Right lobe of liver (tissue), 6 donors: Measurements from ENCODE around the gene NTM. TPM values are rescaled to one million over a fixed set of nuclear protein-coding genes. Genes with fewer than 3 reads are reported as not detected.

Experiments used
- ATAC-seq, 4 donors: fragments of 200-7000 bp; cut with Tn5 transposase; one replicate each; pipeline ENCODE4 v1.9.1; 2020; ENCODE audit warnings: mild to moderate bottlenecking in 4 of 4, moderate library complexity in 4 of 4
- DNase-seq, 3 donors: peaks; one replicate each; pipeline ENCODE4 v3.0.0-alpha.2; 2020
- H3K27ac ChIP-seq, 3 donors: fragments of 200-600 bp; one replicate each; pipeline ENCODE4 v1.8.0; 2022
- H3K27me3 ChIP-seq, 2 donors: fragments of 200-600 bp; one replicate each; pipeline ENCODE4 v1.8.0; 2022
- H3K36me3 ChIP-seq, 4 donors: fragments of 200-600 bp; sonication (generic) in 1 of 4; one replicate each; pipeline versions ENCODE4 v1.5.1 to v1.8.0; 2017 to 2022; ENCODE audit warnings: control low read depth in 1 of 4
- H3K4me1 ChIP-seq, 4 donors: fragments of 200-600 bp; sonication (generic) in 1 of 4; one replicate each; pipeline versions ENCODE4 v1.5.1 to v1.8.0; 2017 to 2022; ENCODE audit warnings: control low read depth in 1 of 4
- H3K4me3 ChIP-seq, 3 donors: fragments of 200-600 bp; one replicate each; pipeline ENCODE4 v1.8.0; 2022
- H3K9me3 ChIP-seq, 4 donors: fragments of 200-600 bp; sonication (generic) in 1 of 4; one replicate each; pipeline versions ENCODE4 v1.5.1 to v1.8.0; 2017 to 2022; ENCODE audit warnings: control low read depth in 1 of 4
- CTCF ChIP-seq, 4 donors: fragments of 200-600 bp in 3 of 4; fragments of 450-650 bp in 1 of 4; IDR thresholded peaks; one replicate each; pipeline versions ENCODE4 v1.5.1 to v1.8.0; 2016 to 2022; ENCODE audit warnings: antibody characterized with exemption in 4 of 4, mild to moderate bottlenecking in 2 of 4
- POLR2A ChIP-seq: fragments of 450-650 bp; IDR thresholded peaks from one replicate; pipeline ENCODE4 v1.6.1; 2017; ENCODE audit warnings: antibody characterized with exemption, mild to moderate bottlenecking
- WGBS: methylation state at CpG from one replicate; pipeline ENCODE4 v1.1.6; 2018; ENCODE audit warnings: low coverage, low lambda C conversion rate; ENCODE audit not compliant: insufficient coverage; ENCODE audit errors: missing lambda C conversion rate; 5-methylcytosine and 5-hydroxymethylcytosine counted together
- intact Hi-C, 2 donors: fragments of 100-400 bp; cut with DNase I; formaldehyde crosslinking; loops; one replicate each; pipeline versions ENCODE4 v1.11.2 to v1.14.1; 2022
- total RNA-seq, 6 experiments: library from RNA; depleted of rRNA in 2 of 6; stranded (reverse); fragments of >200 nt in 2 of 6; fragmentation: NEBNext Ultra II Directional in 3 of 6; extraction: Animal tissue kit (Norgen Biotek cat#: 25700) in 3 of 6; gene quantifications; one replicate each; pipeline versions ENCODE4 v1.1.0 to v1.2.4, GENCODE V29; 2016 to 2023
- donor health status: DM: no; HTN: yes; CAD: no.
- donor health status: DM: no; HTN: no; CAD: no.
- donor health status: DM: no; HTN: no; CAD: no.
- donor health status: DM: no; HTN: yes; CAD: no.
- donor health status: DM: no; HTN: yes; CAD: no.

Gene NTM
- total RNA-seq, 6 experiments from 2014 or later: 0.35 TPM; not detected in 5

- Histone ChIP-seq H3K27me3 (no peaks in the 10 kb centered on the region), H3K4me1 (no peaks in the 10 kb centered on the region), H3K9me3 (no peaks in the 10 kb centered on the region), H3K27ac (no peak overlapping the region), H3K4me3 (no peak overlapping the region), H3K36me3 (no peaks in the 10 kb centered on the region)
- ATAC-seq (no peak), DNase-seq (no peak)
- no peak for TF ChIP-seq POLR2A
- no peak for TF ChIP-seq CTCF (IDR thresholded peaks at IDR 0.05)
- intact Hi-C loops: no loop called here
- 28% methylated on average over 8 of the region's 9 CpGs for WGBS
Measured at GRCh38 chr11:131802440-131803115, 432.2 kb downstream of the NTM start.

GRCh38 chr11:131807876-131808275, 437.5 kb downstream of the NTM start:
- H3K36me3 ChIP-seq: no peaks in the 10 kb centered on the region
- no peak overlapping the region for H3K27ac ChIP-seq
- H3K27me3 ChIP-seq: no peaks in the 10 kb centered on the region
- WGBS: 51% methylated on average over 2 of the region's 2 CpGs
- ATAC-seq: no peak
- no peaks in the 10 kb centered on the region for H3K4me1 ChIP-seq
- no peaks in the 10 kb centered on the region for H3K9me3 ChIP-seq
- DNase-seq: no peak
- TF ChIP-seq CTCF (IDR thresholded peaks at IDR 0.05) (no peak), POLR2A (no peak)
- H3K4me3 ChIP-seq: no peak overlapping the region
- intact Hi-C loops: no loop called here

- no peaks in the 10 kb centered on the region for H3K9me3 ChIP-seq
- H3K27ac ChIP-seq: no peak overlapping the region
- no peaks in the 10 kb centered on the region for H3K36me3 ChIP-seq
- no peak for ATAC-seq
- intact Hi-C loops: no loop called here
- H3K4me3 ChIP-seq: no peak overlapping the region
- TF ChIP-seq POLR2A (no peak), CTCF (IDR thresholded peaks at IDR 0.05) (no peak)
- no peaks in the 10 kb centered on the region for H3K4me1 ChIP-seq
- DNase-seq: no peak
- no peaks in the 10 kb centered on the region for H3K27me3 ChIP-seq
- 73% methylated on average over 6 of the region's 6 CpGs for WGBS
Measured at GRCh38 chr11:131808470-131808869, 438.1 kb downstream of the NTM start.

GRCh38 chr11:131809203-131809918, 438.9 kb downstream of the NTM start:
- intact Hi-C loops: no loop called here
- TF ChIP-seq CTCF (IDR thresholded peaks at IDR 0.05) (no peak), POLR2A (no peak)
- no peaks in the 10 kb centered on the region for H3K27me3 ChIP-seq
- no peak for DNase-seq
- H3K4me3 ChIP-seq: no peak overlapping the region
- WGBS: 48% methylated on average over 6 of the region's 11 CpGs
- no peaks in the 10 kb centered on the region for H3K4me1 ChIP-seq
- no peaks in the 10 kb centered on the region for H3K9me3 ChIP-seq
- ATAC-seq: no peak
- H3K27ac ChIP-seq: no peak overlapping the region
- no peaks in the 10 kb centered on the region for H3K36me3 ChIP-seq
